Hepatocyte (in vitro differentiated cells): Measurements from ENCODE around the gene LINC00237.

Source experiments
- CTCF ChIP-seq: fragments of 200-600 bp; sonication (generic); IDR thresholded peaks from 2 replicates; pipeline ENCODE4 v1.5.1; 2016; ENCODE audit warnings: antibody characterized with exemption, mild to moderate bottlenecking; ENCODE audit not compliant: poor library complexity
- EZH2 ChIP-seq: fragments of 200-600 bp; sonication (generic); IDR thresholded peaks from 2 replicates; pipeline ENCODE4 v1.6.1; 2016; ENCODE audit warnings: antibody characterized with exemption, mild to moderate bottlenecking, borderline replicate concordance

GRCh38 chr20:21064924-21065323 is 41.2 kb downstream of the LINC00237 start:
- no peak for TF ChIP-seq CTCF
- TF ChIP-seq EZH2: no peak
